Pons (tissue), 1 donor: ENCODE results near the gene PRSS27.
"Not testable (repeated sequence)": the region's sequence is repeated elsewhere in the genome, so short reads cannot be mapped to it uniquely, and the experiment has no call there.

Experiments used
- DNase-seq: peaks from one replicate; pipeline ENCODE4 v3.0.0-alpha.2; 2016; ENCODE audit warnings: low spot score

PRSS27 gene

DNA sequence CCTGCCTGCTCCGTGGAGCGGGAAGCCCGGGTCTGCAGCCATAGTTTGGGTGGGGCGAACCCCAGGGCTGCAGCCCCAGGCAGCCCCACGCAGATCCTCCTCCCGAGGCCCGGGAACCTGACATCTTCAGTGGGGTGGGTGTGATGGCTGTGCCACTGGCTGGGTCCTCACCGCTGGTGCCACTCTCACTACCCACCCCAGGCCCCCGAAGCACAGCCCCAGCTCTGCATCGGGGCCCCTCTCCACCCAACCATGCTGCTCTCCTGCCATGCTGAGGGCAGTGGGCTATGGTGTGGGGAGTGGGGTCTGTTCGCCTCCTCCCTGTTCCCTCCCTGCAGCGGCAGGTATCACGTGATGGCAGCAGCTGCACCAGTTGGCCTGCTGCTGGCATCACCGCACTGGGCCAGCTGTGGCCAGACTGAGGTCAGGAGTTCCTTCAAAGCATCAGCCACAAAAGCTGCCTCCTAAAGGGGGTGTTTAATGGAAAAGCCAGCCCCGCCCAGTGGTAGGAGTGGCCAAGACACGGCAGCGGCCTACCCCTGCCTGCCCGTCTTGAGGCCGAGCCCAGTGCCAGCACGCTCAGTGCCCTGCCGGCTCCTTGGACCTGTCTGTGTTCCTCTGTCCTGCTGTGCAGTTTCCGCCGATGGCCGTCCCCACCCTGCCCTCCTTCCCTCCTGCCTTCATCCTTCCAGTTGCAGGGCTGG lies 26.9 kb downstream of the PRSS27 start:
- peak; percentile 85 for DNase-seq

DNA sequence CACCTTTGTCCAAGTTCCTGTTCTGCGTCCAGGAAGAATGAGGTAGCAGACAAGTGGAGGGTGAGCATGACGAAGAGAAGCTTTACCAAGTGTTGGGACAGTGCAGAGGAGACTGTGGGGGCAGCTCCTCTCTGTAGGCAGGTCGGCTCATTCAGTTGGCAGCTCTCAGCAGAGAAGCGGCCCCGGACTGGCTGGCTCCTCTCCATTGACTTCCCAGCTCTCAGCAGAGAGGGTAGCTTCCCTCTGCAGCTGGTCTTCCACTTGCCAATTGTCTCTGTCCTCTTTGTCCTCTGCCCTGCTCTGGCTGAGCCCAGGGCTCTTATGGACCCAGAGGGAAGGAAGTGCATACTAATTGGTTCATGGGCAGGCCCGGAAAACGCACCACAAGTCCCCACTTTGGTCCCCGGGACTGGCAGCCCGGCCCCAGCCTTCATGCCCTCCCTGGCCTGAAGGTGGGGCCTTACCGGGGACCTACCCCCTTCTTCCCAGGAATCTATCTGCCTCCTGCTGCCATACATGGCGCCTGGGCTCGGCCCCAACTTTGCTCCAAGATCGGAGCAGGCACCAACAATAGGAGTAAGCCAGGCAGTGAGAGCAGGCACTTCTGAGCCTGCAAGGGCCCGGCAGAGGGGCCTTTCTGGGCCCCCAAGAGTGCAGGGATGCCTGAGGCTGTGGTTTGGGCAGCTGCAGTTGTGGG lies 27.6 kb downstream of the PRSS27 start:
- DNase-seq: peak; percentile 96

DNA sequence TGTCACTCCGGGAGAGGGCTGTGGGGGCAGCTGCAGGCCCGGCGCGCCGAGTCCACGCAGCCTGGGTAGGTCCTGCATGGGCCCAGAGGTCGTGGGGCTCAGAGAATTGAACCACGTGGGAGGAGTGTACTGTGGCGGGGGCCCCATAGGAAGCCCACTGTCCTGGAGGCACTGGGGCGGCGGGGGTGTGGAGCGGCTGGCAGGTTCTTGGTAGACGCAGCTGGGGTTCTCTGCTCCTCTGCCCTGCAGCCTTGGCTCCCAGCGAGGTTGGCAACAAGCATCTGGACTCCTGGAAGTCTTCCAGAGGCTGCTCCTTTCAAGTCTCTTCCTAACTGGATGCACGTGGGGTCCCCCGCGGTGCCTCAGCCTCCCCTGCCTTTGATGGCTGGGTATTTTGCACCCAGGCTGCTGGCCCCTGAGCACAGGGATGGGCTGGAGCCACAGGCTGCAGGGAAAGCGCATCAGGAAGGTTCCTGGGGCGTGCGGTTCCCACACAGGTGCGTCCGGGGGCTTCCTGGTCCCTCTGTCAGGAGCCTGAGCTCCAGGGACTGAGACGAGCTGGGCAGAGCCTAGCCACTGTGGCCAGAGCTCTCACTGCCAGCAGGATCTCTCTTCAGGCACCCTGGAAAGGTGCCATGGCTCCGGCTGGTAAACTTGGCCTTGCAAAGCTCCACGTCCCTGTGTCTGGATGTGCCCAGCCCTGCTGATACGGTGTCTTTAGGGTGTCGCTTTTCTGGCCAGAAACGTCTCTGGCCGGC lies 28.4 kb downstream of the PRSS27 start:
- DNase-seq: peak; percentile 46

DNA sequence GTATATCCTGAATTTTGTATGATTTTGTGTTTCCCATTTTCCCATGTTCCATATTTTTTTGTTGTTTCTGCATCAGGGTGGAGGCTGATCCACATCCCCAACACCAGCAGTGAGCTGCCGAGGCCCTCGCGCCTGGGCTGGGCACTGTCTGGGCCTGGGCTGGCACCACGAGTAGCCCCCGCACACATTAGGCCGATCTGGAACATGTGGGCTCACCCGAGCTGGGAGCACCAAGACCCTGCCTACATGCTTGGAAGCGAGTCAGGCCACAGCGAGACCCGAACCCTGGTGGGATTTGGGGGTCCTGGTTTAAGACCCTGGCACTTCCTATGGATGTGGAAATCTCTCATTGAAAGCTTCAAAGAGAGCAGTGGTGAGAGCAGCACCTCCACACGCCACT lies 29.2 kb downstream of the PRSS27 start:
- DNase-seq: no peak

DNA sequence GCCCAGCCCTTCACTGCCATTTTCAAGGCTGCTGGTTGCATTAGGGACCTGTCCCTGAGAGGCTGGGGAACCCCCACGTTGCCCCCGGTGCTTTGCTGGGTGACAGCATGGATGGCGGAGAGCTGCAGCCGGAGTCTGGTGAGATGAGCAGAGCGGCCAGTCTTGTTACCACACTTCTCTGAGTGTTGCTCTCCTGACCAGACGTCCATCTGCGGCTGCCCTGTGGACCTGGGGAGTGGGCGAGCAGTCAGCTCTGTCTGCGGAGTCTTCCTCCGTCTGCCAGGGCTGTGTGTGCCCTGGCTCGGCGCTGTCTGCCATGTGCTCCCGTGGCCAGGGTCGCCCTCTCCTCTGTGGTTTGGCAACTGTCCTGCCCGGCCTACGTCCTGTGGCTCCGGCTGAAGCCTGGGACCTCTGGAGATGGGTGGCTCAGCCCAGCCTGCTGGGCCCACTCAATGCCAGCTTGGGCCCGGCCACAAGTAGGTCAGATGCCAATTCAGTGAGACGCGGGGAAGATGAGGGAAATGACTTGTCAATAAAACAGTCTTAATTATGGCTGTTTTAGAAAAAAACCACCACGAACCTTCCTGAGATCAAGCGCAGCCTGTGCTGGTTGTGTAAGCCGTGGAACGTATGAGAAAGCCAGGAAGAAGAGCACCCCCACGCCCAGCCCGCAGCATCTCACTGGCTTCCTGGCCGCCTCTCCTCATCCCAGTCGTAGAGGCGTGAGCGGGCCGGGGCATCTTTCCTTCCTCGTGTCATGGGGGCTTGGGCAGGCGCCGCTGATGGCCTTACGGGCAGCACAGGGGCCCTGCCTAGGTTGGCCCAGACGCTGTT lies 29.8 kb downstream of the PRSS27 start:
- DNase-seq: no peak

DNA sequence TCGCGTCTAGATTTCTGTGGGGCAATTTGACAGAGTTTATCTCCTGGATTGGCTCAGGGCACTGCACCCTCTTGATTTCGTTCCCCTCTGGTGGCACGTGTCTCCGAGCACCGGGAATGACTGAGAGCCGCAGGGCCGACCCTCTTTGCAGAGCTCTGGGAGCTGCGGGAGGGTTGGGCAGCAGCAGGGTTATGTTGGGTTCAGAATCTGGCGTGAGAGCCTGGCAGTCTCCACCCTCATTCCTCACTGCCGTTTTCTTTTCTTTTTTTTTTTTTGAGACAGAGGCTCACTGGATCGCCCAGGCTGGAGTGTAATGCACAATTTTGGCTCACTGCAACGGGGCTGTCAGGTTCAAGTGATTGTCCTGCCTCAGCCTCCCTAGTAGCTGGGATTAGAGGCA lies 30.6 kb downstream of the PRSS27 start:
- DNase-seq: not testable (repeated sequence)

DNA sequence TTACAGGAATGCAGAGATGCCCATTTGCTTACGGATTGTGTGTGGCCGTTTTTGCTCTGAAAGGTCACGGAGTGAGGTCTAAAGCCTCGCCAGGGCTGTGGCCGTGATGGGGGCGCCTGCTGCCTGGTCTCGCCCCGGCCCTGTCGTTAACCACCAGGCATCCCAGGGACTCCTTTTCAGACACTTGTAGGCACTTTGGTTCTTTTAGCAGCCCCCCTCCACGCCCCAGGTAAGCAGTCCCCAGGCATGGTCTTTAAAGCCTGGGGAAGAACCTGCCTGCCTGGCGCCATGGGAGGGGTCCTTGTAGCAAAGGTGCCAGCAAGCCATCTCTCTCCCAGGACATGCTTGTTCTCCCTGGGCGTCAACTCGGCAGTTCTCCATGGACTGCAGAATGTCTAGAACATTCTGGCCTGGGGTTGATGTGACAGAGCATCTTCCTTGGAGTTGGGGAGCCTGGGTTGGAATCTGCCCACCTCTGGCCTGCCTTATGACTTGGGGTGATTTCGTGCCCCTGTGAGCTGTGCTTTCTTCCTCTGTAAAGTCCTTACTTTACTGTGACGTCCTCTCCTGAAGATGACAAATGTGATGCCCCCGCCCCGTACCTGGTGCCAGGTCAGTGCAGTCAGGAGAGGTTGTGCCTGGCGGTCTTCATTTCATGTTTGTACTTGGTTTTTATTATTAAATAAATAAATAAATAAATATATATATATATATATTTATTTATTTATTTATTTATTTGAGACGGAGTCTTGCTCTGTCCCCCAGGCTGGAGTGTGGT lies 32.3 kb downstream of the PRSS27 start:
- DNase-seq: no peak

DNA sequence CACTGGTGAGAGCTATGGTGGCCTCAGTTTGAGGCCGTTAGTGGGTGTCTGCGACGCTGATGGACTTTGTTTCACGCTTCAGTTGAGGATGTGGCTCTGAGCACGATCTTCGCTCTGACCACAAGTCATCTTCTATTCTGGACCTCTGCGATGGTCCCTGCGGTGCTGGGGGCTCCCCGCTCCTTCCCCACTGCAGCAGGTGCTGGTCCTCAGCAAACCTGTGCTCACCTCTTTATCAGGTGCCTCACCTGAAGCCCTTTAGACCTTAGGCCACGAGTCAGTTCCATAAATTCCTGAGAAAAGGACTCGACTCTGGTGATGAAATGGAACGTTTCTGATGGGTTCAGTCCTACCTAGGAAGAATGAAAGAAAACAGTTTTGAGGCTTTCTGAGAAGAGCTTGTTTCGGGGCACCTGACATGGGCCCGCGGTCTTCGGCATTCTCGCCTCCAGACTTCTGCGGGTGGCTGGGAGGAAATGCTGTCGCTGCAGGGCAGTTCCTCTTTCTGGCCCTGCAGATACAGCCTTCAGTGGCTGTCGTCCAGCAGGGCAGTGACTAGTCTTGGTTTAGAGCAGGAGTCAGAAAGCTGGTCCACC lies 33.0 kb downstream of the PRSS27 start:
- peak; percentile 57 for DNase-seq

DNA sequence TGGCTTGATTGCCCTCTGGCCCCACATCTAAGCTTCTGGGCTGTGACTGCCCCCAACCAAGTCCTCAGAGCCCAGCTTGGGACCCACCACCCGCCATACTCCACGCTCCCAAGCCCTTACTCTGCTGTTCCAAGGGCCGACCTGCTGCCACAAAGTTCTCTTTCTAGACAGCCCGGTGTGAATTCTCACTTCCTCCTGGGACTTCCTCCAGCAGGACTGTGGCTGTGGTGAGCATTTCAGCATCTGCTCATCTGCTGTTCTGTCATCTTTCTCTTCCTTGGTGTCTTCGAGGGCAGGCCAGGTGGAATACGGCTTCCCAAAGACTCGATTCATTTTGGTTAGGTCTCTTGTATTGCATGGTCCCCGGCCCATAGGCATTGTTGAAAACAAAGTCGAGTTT lies 33.9 kb downstream of the PRSS27 start:
- not testable (repeated sequence) for DNase-seq

DNA sequence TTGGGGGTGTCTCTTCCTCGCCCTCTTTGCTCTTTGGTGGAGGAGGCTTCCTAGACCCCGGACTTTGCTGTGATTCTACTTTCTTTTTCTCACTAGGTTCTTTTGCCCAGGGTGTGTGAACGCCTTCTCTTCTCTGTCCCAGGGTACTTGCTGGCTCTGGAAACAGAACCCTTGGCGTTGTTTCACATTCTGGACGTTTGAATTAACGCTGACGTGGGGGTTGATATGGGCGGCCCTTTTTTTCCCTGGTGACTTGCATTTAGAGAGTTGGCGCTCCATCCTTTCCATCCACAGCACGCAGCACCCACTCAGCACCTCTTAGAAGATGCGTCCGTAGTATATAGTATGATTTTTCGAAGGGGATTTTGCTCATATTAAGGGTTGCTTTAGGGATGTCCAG lies 37.0 kb downstream of the PRSS27 start:
- not testable (repeated sequence) for DNase-seq

DNA sequence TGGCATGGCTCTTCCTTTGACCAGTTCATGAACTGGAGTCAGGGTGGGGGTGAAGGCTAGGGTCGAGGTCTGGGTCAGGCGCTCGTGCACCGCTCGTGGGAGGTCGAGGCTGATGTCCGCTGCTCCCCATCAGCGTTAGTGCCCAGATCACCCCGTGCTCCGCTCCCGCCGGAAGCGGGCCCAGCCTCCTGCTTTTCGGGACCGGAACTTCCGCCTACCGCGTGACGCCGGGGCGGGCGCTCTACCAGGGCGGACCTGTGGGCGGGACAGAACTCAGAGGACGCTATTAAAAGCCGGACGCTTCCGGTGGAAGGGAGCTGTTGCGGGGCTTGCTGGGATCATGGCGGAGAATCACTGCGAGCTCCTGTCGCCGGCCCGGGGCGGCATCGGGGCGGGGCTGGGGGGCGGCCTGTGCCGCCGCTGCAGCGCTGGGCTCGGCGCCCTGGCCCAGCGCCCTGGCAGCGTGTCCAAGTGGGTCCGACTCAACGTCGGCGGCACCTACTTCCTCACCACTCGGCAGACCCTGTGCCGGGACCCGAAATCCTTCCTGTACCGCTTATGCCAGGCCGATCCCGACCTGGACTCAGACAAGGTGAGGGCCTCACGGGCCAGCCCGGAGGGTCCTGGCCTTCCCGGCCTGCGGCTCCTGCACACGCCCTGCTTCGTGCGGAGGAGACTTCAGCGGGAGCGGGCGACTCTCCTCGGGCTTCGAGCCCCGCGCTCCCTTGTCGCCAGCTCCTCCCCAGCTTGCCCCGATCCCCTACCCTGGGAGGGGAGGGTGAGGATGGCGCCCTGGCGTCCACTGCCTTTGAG lies 37.6 kb downstream of the PRSS27 start, which contains the start of gene KCTD5:
KCTD5 (plus strand) TSS at position 315 of the 813 bp plus-strand sequence; CDS start at position 341, 26 bp downstream.
- peak; percentile 94 for DNase-seq

DNA sequence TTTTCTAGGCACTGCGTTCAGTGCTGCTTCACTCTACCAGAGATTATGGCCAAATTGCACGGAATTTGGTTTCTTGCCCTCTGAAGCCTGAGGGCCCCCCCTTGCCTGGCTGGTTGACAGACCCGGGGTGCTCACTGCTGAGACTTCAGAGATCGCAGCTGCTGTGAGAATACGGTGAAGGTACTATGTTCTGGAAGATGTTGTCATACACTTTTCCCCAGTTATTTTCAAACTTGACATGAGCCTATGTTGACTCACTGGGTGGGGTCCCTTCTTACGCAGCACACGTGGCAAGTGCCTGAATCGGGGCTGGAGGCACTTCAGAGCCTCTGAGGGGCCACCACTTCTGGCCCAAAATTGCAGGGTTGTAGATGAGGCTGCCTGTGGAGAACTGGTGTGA lies 39.7 kb downstream of the PRSS27 start:
- DNase-seq: not testable (repeated sequence)

DNA sequence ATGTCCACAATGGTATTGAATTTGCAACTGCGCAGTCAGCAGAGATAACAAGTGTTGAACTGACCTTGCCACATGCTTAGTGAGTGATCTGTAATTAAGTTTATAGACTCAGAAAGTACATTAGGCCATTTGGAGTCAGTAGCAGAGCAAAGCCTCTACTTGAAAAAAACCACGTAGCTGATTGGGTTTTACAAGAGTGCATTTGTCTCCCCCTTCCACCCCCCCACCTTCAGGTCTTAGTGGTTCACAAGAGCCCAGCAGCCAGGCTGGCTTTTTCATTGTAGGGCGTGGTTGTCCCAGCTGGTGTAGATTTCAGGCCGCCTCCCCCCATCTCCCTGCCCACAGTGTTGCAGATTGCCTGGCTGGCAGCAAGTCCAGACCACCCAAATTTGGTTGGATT lies 40.1 kb downstream of the PRSS27 start:
- DNase-seq: not testable (repeated sequence)

DNA sequence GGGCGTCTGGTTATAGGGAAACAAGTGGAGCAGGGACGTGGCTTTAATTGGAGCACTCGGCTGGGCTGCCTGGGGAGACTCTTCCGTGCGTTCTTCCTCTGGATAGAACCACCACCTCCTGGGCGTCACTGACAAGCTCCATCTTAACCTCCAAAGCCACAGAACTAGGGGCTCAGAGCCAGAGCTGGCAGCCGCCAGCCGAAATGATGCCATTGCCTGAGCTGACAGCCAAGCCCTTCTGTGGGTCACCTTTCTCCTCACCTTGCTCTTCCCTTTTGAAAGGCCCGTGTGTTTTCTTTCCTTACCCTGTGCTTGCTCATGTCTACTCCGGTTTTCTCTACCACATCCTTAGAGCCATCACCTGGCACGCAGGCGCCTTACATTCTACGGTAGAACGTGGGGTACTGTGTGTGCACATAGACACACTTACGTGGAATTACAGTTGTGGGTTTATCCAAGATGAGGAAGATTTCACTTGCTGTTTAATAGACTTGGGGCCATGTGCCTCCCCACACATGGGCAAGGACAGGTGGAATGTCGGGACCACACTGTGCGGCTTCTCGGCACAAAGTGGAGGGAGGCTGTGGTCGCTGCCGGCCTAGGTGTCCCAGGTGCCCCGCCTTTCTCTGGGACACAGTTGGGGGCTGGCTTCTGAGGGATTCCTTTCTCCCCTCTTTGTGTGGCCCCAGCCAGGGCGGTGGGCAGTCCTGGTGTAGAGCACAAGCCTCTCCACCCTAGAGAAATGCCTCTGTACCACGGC lies 41.6 kb downstream of the PRSS27 start:
- DNase-seq: not testable (repeated sequence)

DNA sequence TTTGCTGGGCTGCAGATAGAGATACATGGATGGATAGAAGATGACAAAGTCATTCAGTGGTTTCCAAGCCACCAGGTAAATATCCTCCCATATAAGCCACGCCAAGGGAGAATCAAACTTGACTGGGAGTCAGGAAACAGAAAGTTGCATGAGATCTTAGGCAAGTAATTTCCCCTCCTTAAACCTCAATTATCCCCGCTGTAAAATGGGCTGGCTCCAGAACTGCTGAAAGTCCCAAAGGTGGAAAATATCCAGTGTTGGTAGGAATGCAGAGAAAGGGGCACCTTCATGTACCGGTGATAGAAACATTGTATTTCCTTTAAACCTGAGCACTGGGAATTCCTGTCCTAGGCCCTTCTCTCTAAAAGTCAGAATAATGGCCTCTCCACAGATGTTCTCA lies 43.1 kb downstream of the PRSS27 start:
- DNase-seq: not testable (repeated sequence)

DNA sequence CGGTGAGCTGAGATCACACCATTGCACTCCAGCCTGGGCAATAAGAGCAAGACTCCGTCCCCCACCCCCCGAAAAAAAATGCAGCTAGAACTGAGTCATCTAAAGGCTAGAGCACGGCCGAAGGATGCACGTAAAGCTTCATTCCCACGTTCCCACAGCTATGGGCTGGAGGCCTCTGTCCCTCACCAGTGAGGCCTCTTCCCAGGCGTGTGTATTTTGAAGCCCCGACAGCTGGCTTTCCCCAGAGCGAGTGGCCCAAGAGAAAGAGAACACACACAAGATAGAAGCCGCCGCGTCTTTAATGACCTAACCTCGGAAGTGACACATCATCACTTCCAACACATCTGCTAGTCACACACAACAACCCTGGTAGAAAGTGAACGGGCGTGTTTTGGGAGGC lies 44.3 kb downstream of the PRSS27 start:
- no peak for DNase-seq

DNA sequence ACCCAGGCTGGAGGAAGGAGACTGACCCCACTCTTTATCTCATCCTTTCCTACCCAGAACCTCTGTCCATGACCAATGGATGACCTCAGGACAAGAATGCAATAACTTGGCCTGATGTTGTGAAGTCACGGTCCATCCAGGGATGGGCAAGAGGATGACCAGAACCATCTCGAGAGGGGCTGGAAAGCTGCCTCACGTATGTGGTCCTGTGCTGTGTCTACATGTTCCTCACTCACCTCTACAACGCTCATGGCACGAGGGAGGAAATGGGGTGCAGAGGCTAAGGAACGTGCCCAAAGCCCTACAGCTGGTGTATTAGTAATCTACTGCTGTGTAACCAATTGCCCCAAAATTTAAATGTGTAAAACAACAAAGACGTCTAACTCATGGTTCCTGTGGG lies 45.0 kb downstream of the PRSS27 start:
- no peak for DNase-seq

DNA sequence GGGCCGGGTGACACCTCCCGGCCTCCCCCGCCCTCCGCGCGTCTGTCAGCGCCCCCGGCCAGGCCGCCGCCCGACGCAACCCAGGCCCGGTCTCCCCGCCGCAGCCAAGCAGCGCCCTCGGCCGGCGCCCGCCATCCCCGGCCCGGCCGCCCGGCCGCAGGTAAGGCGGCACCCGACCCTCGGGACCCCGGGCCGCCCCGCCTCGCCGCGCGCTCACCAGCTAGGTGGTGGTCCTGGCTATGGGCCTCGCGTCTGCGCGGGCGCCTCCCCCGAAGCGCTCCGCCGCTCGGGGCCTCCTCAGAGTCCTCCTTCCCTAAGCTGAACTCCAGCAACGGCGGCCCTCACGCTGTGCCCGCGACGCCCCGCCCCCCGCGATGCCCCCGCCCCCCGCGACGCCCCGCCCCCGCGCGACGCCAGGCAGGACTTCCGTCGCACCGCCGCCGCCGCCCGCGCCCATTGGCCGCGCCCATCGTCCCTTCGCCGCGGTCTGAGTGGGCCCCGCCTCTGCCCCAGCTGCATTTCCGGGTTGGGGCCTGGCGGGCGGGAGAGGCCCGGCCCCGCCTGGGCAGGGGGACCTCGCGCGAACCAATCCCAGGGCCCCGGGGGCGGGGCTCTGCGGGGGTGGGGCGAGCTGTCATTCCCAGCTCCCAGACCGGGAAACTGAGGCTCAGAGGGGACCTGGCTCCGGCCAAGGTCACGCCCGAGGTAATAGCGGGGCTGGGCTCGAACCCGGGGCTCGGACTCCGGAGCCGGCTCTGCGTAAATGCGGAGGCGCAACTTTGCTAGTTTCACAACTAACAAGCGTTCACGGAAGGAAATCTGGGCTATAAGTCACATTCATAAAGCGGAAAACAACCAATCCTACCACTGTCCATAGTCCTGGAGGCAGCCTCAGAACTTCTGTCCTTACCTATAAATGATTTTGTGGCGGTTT lies 46.7 kb downstream of the PRSS27 start:
- DNase-seq: peak; percentile 94
